GM19025 (cell line): Measurements from ENCODE around the gene MCRS1.
"Not testable (repeated sequence)": the region's sequence is repeated elsewhere in the genome, so short reads cannot be mapped to it uniquely, and the experiment has no call there.

Experiments
- ATAC-seq: cut with Tn5 transposase; IDR thresholded peaks from one replicate; pipeline ENCODE4 v1.9.1; 2021; ENCODE audit warnings: mild to moderate bottlenecking, low read depth, moderate library complexity; ENCODE audit not compliant: unreplicated experiment

The MCRS1 gene

GRCh38 chr12:49567611-49568441 is at the start of gene MCRS1:
MCRS1 (minus strand) TSS chr12:49568142; CDS start chr12:49566731, 1,411 bp downstream.
- ATAC-seq = peak; percentile 80

GRCh38 chr12:49616533-49617219 is 48.7 kb upstream of the MCRS1 start:
- ATAC-seq = no peak

GRCh38 chr12:49615725-49616124 is 47.8 kb upstream of the MCRS1 start:
- ATAC-seq = no peak

- no peak for ATAC-seq
Observed at GRCh38 chr12:49612210-49612609, 44.3 kb upstream of the MCRS1 start.

GRCh38 chr12:49610785-49611184 is 42.8 kb upstream of the MCRS1 start:
- ATAC-seq = not testable (repeated sequence)

- no peak for ATAC-seq
Observed at GRCh38 chr12:49609875-49610154, 41.9 kb upstream of the MCRS1 start.

- no peak for ATAC-seq
Observed at GRCh38 chr12:49609059-49609874, 41.3 kb upstream of the MCRS1 start.

- ATAC-seq = not testable (repeated sequence)
Observed at GRCh38 chr12:49605539-49605938, 37.6 kb upstream of the MCRS1 start, which contains the start of gene FAM186B. FAM186B (minus strand) TSS chr12:49605639; CDS start chr12:49605477, 162 bp downstream.

- ATAC-seq = no peak
Observed at GRCh38 chr12:49604856-49605255, 36.9 kb upstream of the MCRS1 start.

GRCh38 chr12:49603721-49604120 is 35.8 kb upstream of the MCRS1 start:
- ATAC-seq = no peak

- ATAC-seq = no peak
Observed at GRCh38 chr12:49599961-49600360, 32.0 kb upstream of the MCRS1 start.

- ATAC-seq = no peak
Observed at GRCh38 chr12:49598527-49598926, 30.6 kb upstream of the MCRS1 start.

- no peak for ATAC-seq
Observed at GRCh38 chr12:49588721-49589516, 21.0 kb upstream of the MCRS1 start.

- no peak for ATAC-seq
Observed at GRCh38 chr12:49588281-49588680, 20.3 kb upstream of the MCRS1 start.

GRCh38 chr12:49587174-49587908 is 19.4 kb upstream of the MCRS1 start:
- ATAC-seq = no peak

- ATAC-seq = no peak
Observed at GRCh38 chr12:49585477-49586459, 17.8 kb upstream of the MCRS1 start.

GRCh38 chr12:49584591-49584990 is 16.6 kb upstream of the MCRS1 start:
- no peak for ATAC-seq

- no peak for ATAC-seq
Observed at GRCh38 chr12:49583366-49584094, 15.6 kb upstream of the MCRS1 start.
